ENCODE results near the gene PREX1. TPM values are rescaled to one million over a fixed set of nuclear protein-coding genes. Genes with fewer than 3 reads are reported as not detected.
"Not testable (repeated sequence)": the region's sequence is repeated elsewhere in the genome, so short reads cannot be mapped to it uniquely, and the experiment has no call there.

Gene PREX1
- total RNA-seq, 1 donor from 2014 or later = 33.1 TPM

- not testable (repeated sequence) for DNase-seq (ENCODE audit: low read depth in 2 of 2)
These were observed 71.0 kb downstream of the PREX1 start for GRCh38 chr20:48756774-48757173.

- DNase-seq (ENCODE audit: low read depth in 2 of 2) = no peak
These were observed 73.5 kb downstream of the PREX1 start for GRCh38 chr20:48754292-48754691.

- no peak for DNase-seq (ENCODE audit: low read depth in 2 of 2)
These were observed 74.8 kb downstream of the PREX1 start for GRCh38 chr20:48752963-48753362.

GRCh38 chr20:48751871-48752270 is 75.9 kb downstream of the PREX1 start:
- DNase-seq (ENCODE audit: low read depth in 2 of 2) = no peak

GRCh38 chr20:48750941-48751635 is 76.7 kb downstream of the PREX1 start:
- peak; percentile 83 to 88 for DNase-seq (ENCODE audit: low read depth in 2 of 2)

- DNase-seq (ENCODE audit: low read depth in 2 of 2) = no peak
These were observed 77.4 kb downstream of the PREX1 start for GRCh38 chr20:48750376-48750775.

GRCh38 chr20:48749437-48749836 is 78.4 kb downstream of the PREX1 start:
- no peak for DNase-seq (ENCODE audit: low read depth in 2 of 2)

- no peak for DNase-seq (ENCODE audit: low read depth in 2 of 2)
These were observed 79.2 kb downstream of the PREX1 start for GRCh38 chr20:48748556-48748955.

GRCh38 chr20:48747840-48748414 is 79.9 kb downstream of the PREX1 start:
- no peak for DNase-seq (ENCODE audit: low read depth in 2 of 2)

- DNase-seq (ENCODE audit: low read depth in 2 of 2) = peak in 1 of 2 donors; percentile 31
These were observed 82.5 kb downstream of the PREX1 start for GRCh38 chr20:48745330-48745729.

GRCh38 chr20:48744515-48744914 is 83.3 kb downstream of the PREX1 start:
- no peak for DNase-seq (ENCODE audit: low read depth in 2 of 2)

GRCh38 chr20:48743807-48744206 is 84.0 kb downstream of the PREX1 start:
- DNase-seq (ENCODE audit: low read depth in 2 of 2) = no peak

- DNase-seq (ENCODE audit: low read depth in 2 of 2) = peak; percentile 47 to 71
These were observed 84.7 kb downstream of the PREX1 start for GRCh38 chr20:48742912-48743680.

- no peak for DNase-seq (ENCODE audit: low read depth in 2 of 2)
These were observed 85.6 kb downstream of the PREX1 start for GRCh38 chr20:48742233-48742632.

GRCh38 chr20:48741669-48742068 is 86.1 kb downstream of the PREX1 start:
- no peak for DNase-seq (ENCODE audit: low read depth in 2 of 2)

- DNase-seq (ENCODE audit: low read depth in 2 of 2) = no peak
These were observed 87.1 kb downstream of the PREX1 start for GRCh38 chr20:48740712-48741111.

- no peak for DNase-seq (ENCODE audit: low read depth in 2 of 2)
These were observed 87.5 kb downstream of the PREX1 start for GRCh38 chr20:48740292-48740649.

- no peak for DNase-seq (ENCODE audit: low read depth in 2 of 2)
These were observed 88.2 kb downstream of the PREX1 start for GRCh38 chr20:48739395-48740291.

GRCh38 chr20:48738399-48739304 is 89.1 kb downstream of the PREX1 start:
- DNase-seq (ENCODE audit: low read depth in 2 of 2) = peak in 1 of 2 donors; percentile 61

GRCh38 chr20:48738094-48738398 is 89.8 kb downstream of the PREX1 start:
- peak in 1 of 2 donors; percentile 14 for DNase-seq (ENCODE audit: low read depth in 2 of 2)
